OCI-LY7 (cell line): Measurements from ENCODE around the gene PPT1. TPM values are rescaled to one million over a fixed set of nuclear protein-coding genes. Genes with fewer than 3 reads are reported as not detected.

Experiments
- BruUV-seq: library from RNA; stranded (reverse); fragments of 400-500 nt; replicated peaks from 2 replicates; lab custom pipeline; 2021; lab: Mats Ljungman, UMichigan
- CTCF ChIA-PET: fragments of 300-600 bp; sonication (Branson Sonifier 250); formaldehyde crosslinking; loops from one replicate; lab custom pipeline; 2022; ENCODE audit warnings: antibody characterized with exemption; ENCODE audit not compliant: unreplicated experiment; lab: Charles Lee
- POLR2A ChIA-PET: fragments of 300-600 bp; sonication (Branson Sonifier 250); formaldehyde crosslinking; loops from one replicate; lab custom pipeline; 2022; ENCODE audit warnings: antibody characterized with exemption; lab: Charles Lee
- DNase-seq: peaks from one replicate; pipeline ENCODE4 v3.0.0-alpha.2; 2015; ENCODE audit warnings: low spot score
- H2AFZ ChIP-seq: fragments of 200-600 bp; sonication (generic), shearing (Covaris generic); 2 replicates; pipeline ENCODE4 v1.6.1; 2014; ENCODE audit warnings: mild to moderate bottlenecking, antibody characterized with exemption, low read length, moderate library complexity
- H3K27ac ChIP-seq: fragments of 200-600 bp; sonication (generic); 2 replicates; pipeline ENCODE4 v1.5.1; 2014; ENCODE audit warnings: mixed run types, low read depth, mild to moderate bottlenecking, moderate library complexity, low read length, inconsistent platforms; ENCODE audit not compliant: poor library complexity, severe bottlenecking
- H3K36me3 ChIP-seq: fragments of 200-600 bp; sonication (generic); 2 replicates; pipeline ENCODE4 v1.6.1; 2014; ENCODE audit warnings: mild to moderate bottlenecking, antibody characterized with exemption, low read length, moderate library complexity, mixed read lengths; ENCODE audit not compliant: insufficient read depth
- H3K4me1 ChIP-seq: fragments of 200-600 bp; sonication (generic); 2 replicates; pipeline ENCODE4 v1.5.1; 2014; ENCODE audit warnings: mild to moderate bottlenecking, low read length; ENCODE audit not compliant: insufficient read depth, poor library complexity, severe bottlenecking
- H3K4me2 ChIP-seq: fragments of 200-600 bp; sonication (generic); 2 replicates; pipeline ENCODE4 v1.6.1; 2014; ENCODE audit warnings: mild to moderate bottlenecking, low read length
- H3K4me3 ChIP-seq: fragments of 200-600 bp; sonication (generic); 2 replicates; pipeline ENCODE4 v1.5.1; 2014; ENCODE audit warnings: mild to moderate bottlenecking, low read depth, low read length; ENCODE audit not compliant: poor library complexity, severe bottlenecking
- H3K79me2 ChIP-seq: fragments of 200-600 bp; sonication (generic); 2 replicates; pipeline ENCODE4 v1.6.1; 2016; ENCODE audit warnings: low read depth, mild to moderate bottlenecking, low read length, moderate library complexity, mixed read lengths; ENCODE audit not compliant: insufficient read depth
- H3K9me2 ChIP-seq: fragments of 200-600 bp; sonication (generic); 2 replicates; pipeline ENCODE4 v1.6.1; 2016; ENCODE audit warnings: mild to moderate bottlenecking, low read length, mixed read lengths; ENCODE audit not compliant: insufficient read depth
- H3K9me3 ChIP-seq: fragments of 200-600 bp; sonication (generic); 2 replicates; pipeline ENCODE4 v1.6.1; 2014; ENCODE audit warnings: mild to moderate bottlenecking, mixed run types, low read length, mixed read lengths
- H4K20me1 ChIP-seq: fragments of 200-600 bp; sonication (generic); 2 replicates; pipeline ENCODE4 v1.6.1; 2014; ENCODE audit warnings: mild to moderate bottlenecking, antibody characterized with exemption, low read length, moderate library complexity, mixed read lengths; ENCODE audit not compliant: insufficient read depth
- EZH2phosphoT487 ChIP-seq: fragments of 200-600 bp; sonication (generic); IDR thresholded peaks from 2 replicates; pipeline ENCODE4 v1.6.1; 2018; ENCODE audit warnings: low read depth, borderline replicate concordance, mild to moderate bottlenecking, mixed run types, antibody characterized with exemption, low read length, moderate library complexity, mixed read lengths
- intact Hi-C: fragments of 100-400 bp; cut with micrococcal nuclease; formaldehyde crosslinking; loops from one replicate; pipeline ENCODE4 v1.10.0; 2022; ENCODE audit not compliant: unreplicated experiment
- total RNA-seq, 2 experiments: library from RNA; depleted of rRNA in 1 of 2; stranded (reverse); fragments of >200 nt in 1 of 2; shearing (Covaris generic) in 1 of 2; gene quantifications; 2 replicates each; pipeline ENCODE4 v1.2.3, GENCODE V29; 2014 to 2022
- TF ChIP-seq, protein P1 (sequence below): fragments of 200-600 bp; sonication (generic); conservative IDR thresholded peaks from 2 replicates; pipeline ENCODE4 v1.5.1; 2014; ENCODE audit warnings: mild to moderate bottlenecking, antibody characterized with exemption, low read length, moderate library complexity, mixed read lengths

PPT1 gene
- total RNA-seq, 2 experiments from 2014 or later = 55.9 to 66.5 TPM

DNA sequence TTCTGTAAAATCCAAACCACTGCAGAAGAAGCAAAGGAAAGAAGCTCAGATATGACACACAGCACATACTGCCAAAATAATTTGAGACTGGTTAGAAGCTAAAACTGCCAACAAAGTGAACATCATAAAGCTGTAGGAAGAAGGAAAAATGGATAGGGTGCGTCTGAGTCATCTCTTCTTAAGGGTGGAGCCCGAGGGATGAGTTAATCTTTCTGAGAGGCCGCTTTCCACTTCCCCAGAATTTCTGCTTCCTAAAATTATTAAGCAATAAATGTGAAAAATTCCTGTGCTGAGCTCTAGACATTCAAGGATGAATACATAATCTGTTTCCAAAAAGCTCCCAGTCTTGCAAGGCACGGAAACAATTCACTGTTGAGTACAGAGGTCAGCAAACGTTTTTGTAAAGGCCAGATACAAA, 20.1 kb downstream of the PPT1 start:
- Histone ChIP-seq H3K36me3 (peaks cover 82% of the 10 kb centered on the region), H2AFZ (no peak overlapping the region), H3K9me3 (no peaks in the 10 kb centered on the region), H3K4me2 (no peak overlapping the region), H4K20me1 (no peaks in the 10 kb centered on the region), H3K4me1 (no peaks in the 10 kb centered on the region), H3K27ac (no peak overlapping the region), H3K4me3 (no peak overlapping the region), H3K79me2 (no peaks in the 10 kb centered on the region), H3K9me2 (no peaks in the 10 kb centered on the region)
- BruUV-seq = no TSS peak
- intact Hi-C loops = no loop called here
- TF ChIP-seq, protein P1, sequence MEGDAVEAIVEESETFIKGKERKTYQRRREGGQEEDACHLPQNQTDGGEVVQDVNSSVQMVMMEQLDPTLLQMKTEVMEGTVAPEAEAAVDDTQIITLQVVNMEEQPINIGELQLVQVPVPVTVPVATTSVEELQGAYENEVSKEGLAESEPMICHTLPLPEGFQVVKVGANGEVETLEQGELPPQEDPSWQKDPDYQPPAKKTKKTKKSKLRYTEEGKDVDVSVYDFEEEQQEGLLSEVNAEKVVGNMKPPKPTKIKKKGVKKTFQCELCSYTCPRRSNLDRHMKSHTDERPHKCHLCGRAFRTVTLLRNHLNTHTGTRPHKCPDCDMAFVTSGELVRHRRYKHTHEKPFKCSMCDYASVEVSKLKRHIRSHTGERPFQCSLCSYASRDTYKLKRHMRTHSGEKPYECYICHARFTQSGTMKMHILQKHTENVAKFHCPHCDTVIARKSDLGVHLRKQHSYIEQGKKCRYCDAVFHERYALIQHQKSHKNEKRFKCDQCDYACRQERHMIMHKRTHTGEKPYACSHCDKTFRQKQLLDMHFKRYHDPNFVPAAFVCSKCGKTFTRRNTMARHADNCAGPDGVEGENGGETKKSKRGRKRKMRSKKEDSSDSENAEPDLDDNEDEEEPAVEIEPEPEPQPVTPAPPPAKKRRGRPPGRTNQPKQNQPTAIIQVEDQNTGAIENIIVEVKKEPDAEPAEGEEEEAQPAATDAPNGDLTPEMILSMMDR = no peak
- TF ChIP-seq EZH2phosphoT487 = no peak
- CTCF ChIA-PET = no interaction called here
- POLR2A ChIA-PET = interaction anchor here (0.6 to 1.1 kb wide), 4 partner anchors 12 to 281 kb away, joined by 3 to 4 read pairs (median 3); no protein-coding TSS in a partner anchor
- no peak for DNase-seq

DNA sequence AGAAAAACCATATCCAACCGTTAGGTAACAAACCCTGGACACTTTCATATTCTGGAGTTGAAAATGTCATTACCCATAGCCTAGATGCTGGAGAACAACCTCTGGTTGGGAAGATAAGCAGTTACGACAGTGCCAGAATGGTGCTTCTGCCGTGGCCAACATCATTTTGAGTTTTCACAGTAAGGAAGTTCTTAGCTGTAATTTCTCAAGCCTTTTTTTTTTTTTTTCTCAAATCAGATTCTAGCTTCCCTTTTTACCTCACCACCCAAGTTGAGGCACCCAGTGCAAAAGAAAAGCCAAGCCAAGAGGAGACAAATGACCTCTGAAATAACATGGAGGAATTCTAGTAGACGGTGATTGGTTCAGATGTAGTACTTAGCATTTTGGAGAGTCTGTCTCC, 21.8 kb downstream of the PPT1 start:
- Histone ChIP-seq H3K4me1 (no peaks in the 10 kb centered on the region), H2AFZ (no peak overlapping the region), H3K36me3 (peaks cover 96% of the 10 kb centered on the region), H3K27ac (no peak overlapping the region), H3K79me2 (no peaks in the 10 kb centered on the region), H4K20me1 (no peaks in the 10 kb centered on the region), H3K4me3 (no peak overlapping the region), H3K9me3 (no peaks in the 10 kb centered on the region), H3K9me2 (no peaks in the 10 kb centered on the region), H3K4me2 (no peak overlapping the region)
- POLR2A ChIA-PET = interaction anchor here (0.6 to 1.6 kb wide), 8 partner anchors 10 to 402 kb away, joined by 3 to 5 read pairs (median 4); partner anchors contain the start of gene CAP1
- DNase-seq = no peak
- CTCF ChIA-PET = no interaction called here
- intact Hi-C loops = no loop called here
- no TSS peak for BruUV-seq
- TF ChIP-seq, protein P1 = no peak
- TF ChIP-seq EZH2phosphoT487 = no peak

DNA sequence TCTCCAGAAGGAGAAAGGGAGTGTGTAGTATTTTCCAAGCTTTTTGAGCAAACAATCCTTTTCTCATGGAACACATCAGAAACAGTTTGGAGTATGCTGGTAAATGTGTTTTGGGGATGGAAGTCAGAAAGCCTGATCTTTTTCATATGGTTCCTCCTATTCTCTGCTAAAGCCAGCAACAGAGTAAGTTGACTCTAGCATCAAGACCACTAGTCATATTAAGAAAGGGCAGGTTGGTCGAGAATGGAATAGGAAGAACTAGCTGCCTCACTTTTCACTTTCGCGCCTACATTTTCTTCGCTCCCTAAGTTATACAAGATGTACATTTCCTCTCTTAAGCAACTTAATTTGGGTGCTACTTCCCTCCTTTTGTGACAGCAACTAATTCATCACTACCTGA, 24.0 kb downstream of the PPT1 start:
- peaks cover 96% of the 10 kb centered on the region for H3K36me3 ChIP-seq
- H3K9me3 ChIP-seq = no peaks in the 10 kb centered on the region
- ChIA-PET CTCF (no interaction called here), POLR2A (no interaction called here)
- no peak overlapping the region for H3K4me3 ChIP-seq
- H3K4me2 ChIP-seq = no peak overlapping the region
- no peaks in the 10 kb centered on the region for H3K79me2 ChIP-seq
- no peak overlapping the region for H3K27ac ChIP-seq
- BruUV-seq = TSS peak; percentile 83
- H3K4me1 ChIP-seq = no peaks in the 10 kb centered on the region
- TF ChIP-seq, protein P1 = no peak
- TF ChIP-seq EZH2phosphoT487 = no peak
- no peaks in the 10 kb centered on the region for H3K9me2 ChIP-seq
- no peak overlapping the region for H2AFZ ChIP-seq
- DNase-seq = no peak
- H4K20me1 ChIP-seq = no peaks in the 10 kb centered on the region
- intact Hi-C loops = no loop called here
